ENCODE results near the gene DCAF5. TPM values are rescaled to one million over a fixed set of nuclear protein-coding genes. Genes with fewer than 3 reads are reported as not detected.
"Not testable (repeated sequence)": the region's sequence is repeated elsewhere in the genome, so short reads cannot be mapped to it uniquely, and the experiment has no call there.

The DCAF5 gene
- total RNA-seq, 1 experiment from 2014 or later: 5.3 TPM

DNA sequence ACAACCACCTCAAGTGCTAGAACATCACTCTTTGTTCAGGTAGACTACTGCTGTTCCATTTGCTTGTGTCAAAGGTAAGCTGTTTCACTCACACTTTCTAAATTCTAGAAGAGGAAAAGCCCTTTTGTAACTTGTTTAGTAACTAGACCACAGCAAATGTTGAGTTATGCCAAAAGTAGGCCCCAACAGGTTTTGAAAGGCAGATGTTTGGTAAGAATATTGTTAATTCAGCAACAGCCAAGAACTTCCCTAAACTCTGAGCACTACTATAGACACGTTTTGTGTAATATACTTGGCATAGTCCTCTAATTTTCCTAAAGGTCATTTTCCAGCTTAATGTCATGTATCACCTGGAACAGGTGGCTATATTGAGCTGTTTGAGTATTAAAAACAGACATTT lies 79.0 kb downstream of the DCAF5 start:
- no peak for DNase-seq (ENCODE audit: low spot score)

DNA sequence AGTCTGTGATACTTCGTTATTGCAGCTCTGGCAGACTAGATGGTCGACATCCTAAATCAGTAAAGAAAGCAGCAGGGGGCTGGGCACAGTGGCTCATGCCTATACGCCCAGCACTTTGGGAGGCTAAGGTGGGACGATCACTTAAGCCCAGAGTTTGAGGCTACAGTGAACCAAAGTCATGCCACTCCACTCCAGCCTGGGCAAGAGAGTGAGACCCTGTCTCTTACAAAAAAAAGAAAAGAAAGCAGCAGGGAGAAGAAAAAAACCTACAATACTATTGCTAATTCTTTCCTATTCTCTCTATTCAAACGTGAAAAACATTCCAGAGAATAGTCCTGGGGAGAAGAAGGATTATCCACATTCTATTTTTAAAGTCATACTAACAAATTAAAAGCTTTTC lies 79.5 kb downstream of the DCAF5 start:
- DNase-seq (ENCODE audit: low spot score): no peak

GRCh38 chr14:69072584-69072983 lies 80.3 kb downstream of the DCAF5 start:
- DNase-seq (ENCODE audit: low spot score): no peak

GRCh38 chr14:69068744-69069421 lies 84.0 kb downstream of the DCAF5 start:
- DNase-seq (ENCODE audit: low spot score): no peak

DNA sequence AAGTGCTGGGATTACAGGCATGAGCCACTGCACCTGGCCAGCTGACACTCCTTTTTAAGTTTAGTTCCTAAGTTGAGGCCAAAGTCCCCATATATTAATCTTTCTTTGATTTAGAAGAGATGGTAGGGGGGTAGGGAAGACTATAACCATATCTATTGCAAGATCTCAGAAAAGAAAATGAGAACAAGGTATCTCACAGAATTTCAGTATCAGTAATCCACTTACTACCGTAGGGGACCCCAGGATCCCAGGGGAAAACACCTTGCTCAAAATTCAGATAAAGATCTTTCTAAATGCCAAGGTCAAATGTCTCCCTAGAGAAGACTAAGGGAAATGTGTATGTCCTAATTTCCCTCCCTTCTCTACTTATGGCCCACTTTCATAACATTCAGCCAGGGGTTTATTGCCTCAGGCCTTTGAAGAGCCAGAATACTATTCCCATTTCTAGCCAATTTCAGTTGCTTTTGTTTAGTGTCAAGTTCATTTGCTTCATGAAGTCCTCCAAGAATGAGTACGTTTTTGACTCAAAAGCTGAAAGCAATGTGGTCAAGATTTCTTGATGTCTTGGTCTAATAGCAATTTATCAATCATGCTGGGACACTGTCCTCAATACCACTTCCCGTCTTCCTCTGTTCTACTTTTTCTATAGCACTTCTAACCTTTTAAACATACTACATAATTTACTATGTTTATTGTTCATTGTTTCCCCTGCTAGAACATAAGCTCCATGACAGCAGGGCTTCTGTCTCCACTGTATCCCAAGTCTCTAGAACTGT lies 86.3 kb downstream of the DCAF5 start:
- DNase-seq (ENCODE audit: low spot score): no peak

GRCh38 chr14:69065934-69066333 lies 87.0 kb downstream of the DCAF5 start:
- DNase-seq (ENCODE audit: low spot score): not testable (repeated sequence)

GRCh38 chr14:69064596-69064995 lies 88.3 kb downstream of the DCAF5 start:
- no peak for DNase-seq (ENCODE audit: low spot score)

GRCh38 chr14:69059658-69060623 lies 93.0 kb downstream of the DCAF5 start:
- no peak for DNase-seq (ENCODE audit: low spot score)

- DNase-seq (ENCODE audit: low spot score): no peak
Observed at GRCh38 chr14:69055999-69056788, 96.7 kb downstream of the DCAF5 start.

GRCh38 chr14:69055125-69055524 lies 97.8 kb downstream of the DCAF5 start:
- DNase-seq (ENCODE audit: low spot score): no peak

GRCh38 chr14:69054030-69054429 lies 98.9 kb downstream of the DCAF5 start:
- DNase-seq (ENCODE audit: low spot score): no peak

DNA sequence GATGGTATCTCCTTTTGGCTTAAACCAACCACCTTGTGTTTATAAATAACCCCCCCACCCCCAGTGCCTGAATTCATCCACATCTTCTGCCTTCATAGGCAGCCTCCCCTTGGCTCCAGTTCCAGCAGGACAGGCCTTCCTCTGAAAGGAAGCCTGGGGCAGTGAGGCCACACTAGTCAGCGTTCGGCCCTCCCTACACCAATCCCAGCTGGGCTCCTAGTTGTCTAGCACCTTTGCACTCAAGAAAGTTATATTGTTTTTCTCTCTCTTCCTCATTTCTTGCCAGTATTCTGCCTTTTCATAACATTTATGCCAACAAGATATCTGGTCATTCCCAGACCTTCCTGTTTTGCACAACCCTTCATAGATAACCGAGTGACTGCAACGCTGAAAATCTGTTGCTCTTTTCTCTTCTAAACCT lies 100.7 kb downstream of the DCAF5 start:
- no peak for DNase-seq (ENCODE audit: low spot score)

DNA sequence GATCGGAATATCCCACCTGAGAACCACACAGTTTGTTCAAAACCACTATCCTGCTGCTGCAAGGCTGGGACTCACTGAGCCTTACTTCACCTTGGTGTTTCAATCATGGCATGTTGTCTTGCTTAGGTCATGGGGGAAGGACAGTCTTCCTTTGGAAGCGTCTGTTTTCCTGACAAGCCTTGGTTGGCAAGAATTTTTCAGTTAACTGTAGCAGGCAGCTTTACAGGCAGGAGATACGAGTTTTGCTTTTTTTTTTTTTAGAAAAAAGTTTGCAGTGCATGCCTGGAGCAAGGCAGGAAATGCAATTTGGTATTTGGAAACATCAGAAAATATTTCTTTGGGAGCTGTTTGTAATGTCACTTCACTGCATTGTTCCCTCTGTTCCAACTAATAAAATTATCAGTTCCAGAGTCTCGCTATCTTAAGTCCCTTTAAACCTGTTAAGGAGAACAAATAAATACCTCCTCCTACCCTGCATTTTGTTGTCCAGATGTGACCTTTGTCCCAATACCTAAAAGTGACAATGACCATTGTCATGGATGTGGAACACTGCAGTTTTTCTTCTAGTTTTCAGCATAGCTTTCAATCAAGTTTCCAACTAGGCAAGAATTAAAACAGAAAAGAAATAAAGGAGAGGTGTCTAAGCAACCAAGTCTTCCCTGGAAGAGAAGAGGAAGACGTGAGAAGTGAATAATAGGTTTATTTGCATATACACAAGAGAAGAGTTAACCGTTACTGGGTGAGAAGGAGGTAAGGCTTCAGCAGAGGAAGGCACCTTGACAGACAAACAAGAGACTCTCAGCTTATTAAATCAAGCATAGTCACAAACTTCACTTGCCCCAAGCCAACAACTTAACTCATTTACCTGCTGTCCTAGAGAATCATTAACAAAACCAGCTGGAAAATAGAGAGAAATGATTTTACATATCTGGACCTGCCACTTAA lies 102.4 kb downstream of the DCAF5 start:
- DNase-seq (ENCODE audit: low spot score): no peak

- DNase-seq (ENCODE audit: low spot score): no peak
Observed at GRCh38 chr14:69049675-69050074, 103.2 kb downstream of the DCAF5 start.

- peak; percentile 23 for DNase-seq (ENCODE audit: low spot score)
Observed at GRCh38 chr14:69048456-69048855, 104.5 kb downstream of the DCAF5 start.

GRCh38 chr14:69047255-69047654 lies 105.7 kb downstream of the DCAF5 start:
- DNase-seq (ENCODE audit: low spot score): no peak

DNA sequence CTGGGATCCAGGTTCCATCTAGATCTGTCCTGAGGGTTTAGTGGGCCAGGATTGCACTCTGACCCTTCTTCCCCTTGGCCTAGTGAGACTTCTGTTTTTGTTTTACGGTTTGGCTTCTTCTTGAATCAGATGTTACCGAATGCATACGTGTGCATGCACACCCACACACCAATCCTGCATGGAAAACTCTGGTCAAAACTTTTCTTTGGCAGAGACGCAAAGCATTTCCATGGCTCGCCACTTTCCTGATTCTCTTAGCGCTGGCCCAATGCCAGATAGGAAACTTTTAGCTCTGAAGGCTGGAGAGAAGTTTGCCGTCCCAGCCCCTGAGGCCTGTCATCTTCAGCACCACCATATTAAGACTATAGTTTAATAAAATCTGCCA lies 106.5 kb downstream of the DCAF5 start:
- no peak for DNase-seq (ENCODE audit: low spot score)

DNA sequence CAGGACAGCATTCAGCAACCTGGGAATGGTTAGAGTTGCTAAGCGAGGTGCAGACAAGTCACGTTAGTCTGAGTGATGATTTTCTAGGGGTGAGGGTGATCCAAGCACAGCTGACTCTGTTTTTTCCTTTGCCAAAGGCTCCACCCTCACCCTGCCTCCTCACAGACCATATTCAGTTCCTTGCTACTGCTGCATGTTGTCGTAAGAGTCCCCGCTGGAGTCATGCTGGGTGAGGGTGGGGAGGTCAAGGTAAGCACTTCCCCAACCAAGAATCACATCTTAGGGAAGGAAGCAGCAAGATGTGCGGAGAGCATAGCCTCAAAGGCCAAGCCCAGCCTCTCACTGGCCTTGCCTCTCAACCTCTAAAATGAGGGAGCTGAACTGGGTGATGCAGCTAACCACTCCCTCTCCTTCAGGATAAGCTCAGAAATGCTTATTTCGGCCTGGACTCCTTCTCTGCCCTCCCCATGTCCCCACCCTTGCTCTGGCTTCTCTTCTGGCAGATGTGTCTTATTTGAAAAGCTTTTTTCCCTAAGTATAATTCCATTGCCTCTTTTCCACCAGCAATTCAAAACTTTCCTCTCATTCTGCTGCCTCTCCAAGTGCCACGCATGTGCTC lies 107.0 kb downstream of the DCAF5 start:
- DNase-seq (ENCODE audit: low spot score): no peak

DNA sequence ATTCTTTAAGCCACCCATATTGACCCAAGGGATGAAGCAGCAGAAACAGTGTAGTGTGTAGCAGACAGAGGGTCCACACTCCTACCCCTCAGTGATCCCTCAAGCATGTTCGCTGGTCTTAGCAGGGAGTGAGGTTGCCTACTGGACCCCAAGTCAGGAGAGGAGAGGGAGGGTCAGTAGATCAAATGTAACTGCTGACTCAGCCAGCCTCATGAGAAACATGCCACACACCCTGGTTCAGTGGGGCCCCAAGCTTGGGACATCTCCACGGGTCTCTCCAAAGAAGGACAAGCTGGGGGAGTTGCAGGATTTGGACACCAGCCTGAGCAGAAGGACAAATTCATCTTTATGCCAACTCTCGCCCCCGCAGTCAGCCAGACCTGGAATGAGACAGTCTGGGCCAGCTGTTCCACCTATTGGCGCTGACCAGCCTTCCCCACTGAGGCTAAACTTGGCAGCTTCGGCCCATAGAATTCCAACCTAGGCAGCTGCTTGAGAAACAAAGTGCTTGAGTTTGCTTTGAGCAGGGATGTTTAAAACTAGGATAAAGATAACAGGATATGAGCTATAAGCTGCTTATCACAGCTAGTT lies 107.9 kb downstream of the DCAF5 start:
- no peak for DNase-seq (ENCODE audit: low spot score)
